Measurements from ENCODE around the gene ABHD12.

DNA sequence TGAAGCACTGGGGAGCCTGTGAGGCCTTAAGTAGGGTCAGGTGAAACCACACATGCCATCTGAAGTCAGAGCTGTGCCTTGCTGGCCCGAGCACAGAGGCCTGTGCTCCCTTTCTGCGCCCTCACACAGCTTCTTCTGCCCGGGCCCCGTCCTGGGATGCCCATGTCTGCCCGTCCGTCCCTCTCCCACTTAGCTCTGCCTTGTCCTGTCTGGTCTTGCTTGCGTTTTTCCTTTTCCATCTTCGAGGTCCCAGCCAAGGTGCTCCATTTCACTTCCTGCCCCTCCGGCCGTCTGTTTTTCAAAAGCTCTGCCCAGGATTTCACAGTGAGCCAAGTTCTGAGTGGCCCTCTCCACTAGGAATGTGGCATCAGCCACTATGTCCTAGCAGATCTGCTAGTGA lies 97.1 kb downstream of the ABHD12 start:
- TF ChIP-seq, protein P1, sequence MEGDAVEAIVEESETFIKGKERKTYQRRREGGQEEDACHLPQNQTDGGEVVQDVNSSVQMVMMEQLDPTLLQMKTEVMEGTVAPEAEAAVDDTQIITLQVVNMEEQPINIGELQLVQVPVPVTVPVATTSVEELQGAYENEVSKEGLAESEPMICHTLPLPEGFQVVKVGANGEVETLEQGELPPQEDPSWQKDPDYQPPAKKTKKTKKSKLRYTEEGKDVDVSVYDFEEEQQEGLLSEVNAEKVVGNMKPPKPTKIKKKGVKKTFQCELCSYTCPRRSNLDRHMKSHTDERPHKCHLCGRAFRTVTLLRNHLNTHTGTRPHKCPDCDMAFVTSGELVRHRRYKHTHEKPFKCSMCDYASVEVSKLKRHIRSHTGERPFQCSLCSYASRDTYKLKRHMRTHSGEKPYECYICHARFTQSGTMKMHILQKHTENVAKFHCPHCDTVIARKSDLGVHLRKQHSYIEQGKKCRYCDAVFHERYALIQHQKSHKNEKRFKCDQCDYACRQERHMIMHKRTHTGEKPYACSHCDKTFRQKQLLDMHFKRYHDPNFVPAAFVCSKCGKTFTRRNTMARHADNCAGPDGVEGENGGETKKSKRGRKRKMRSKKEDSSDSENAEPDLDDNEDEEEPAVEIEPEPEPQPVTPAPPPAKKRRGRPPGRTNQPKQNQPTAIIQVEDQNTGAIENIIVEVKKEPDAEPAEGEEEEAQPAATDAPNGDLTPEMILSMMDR (IDR thresholded peaks at IDR 0.05) = no peak
- no peak for TF ChIP-seq POLR2A (IDR thresholded peaks at IDR 0.05)

All from stomach (tissue), 4 donors.